G401.6 (cell line): Measurements from ENCODE around the gene TRIM46.
"Not testable (repeated sequence)": the region's sequence is repeated elsewhere in the genome, so short reads cannot be mapped to it uniquely, and the experiment has no call there.

ENCODE experiments used
- FAIRE-seq: peaks from 2 replicates; lab custom pipeline; 2012; peaks lifted over from hg19 to GRCh38; lab: Jason Lieb, UNC

TRIM46 gene

GRCh38 chr1:155186067-155186793 is 12.6 kb downstream of the TRIM46 start:
- FAIRE-seq, result no peak

GRCh38 chr1:155186794-155187455 is 13.3 kb downstream of the TRIM46 start:
- FAIRE-seq, result no peak

GRCh38 chr1:155187456-155187891 is 13.8 kb downstream of the TRIM46 start:
- FAIRE-seq, result no peak

- no peak for FAIRE-seq
Measured at GRCh38 chr1:155188268-155188667, 14.6 kb downstream of the TRIM46 start.

- not testable (repeated sequence) for FAIRE-seq
Measured at GRCh38 chr1:155189926-155190325, 16.3 kb downstream of the TRIM46 start.

GRCh38 chr1:155191904-155192303 is 18.3 kb downstream of the TRIM46 start:
- FAIRE-seq, result no peak

- FAIRE-seq, result no peak
Measured at GRCh38 chr1:155192346-155193274, 19.0 kb downstream of the TRIM46 start.

GRCh38 chr1:155193275-155193990 is 19.8 kb downstream of the TRIM46 start:
- FAIRE-seq, result peak; percentile 59

GRCh38 chr1:155193991-155194240 is 20.3 kb downstream of the TRIM46 start:
- FAIRE-seq, result not testable (repeated sequence)

GRCh38 chr1:155195201-155196102 is 21.8 kb downstream of the TRIM46 start:
- FAIRE-seq, result no peak

- FAIRE-seq, result no peak
Measured at GRCh38 chr1:155196103-155196892, 22.6 kb downstream of the TRIM46 start.

GRCh38 chr1:155196893-155197638 is 23.4 kb downstream of the TRIM46 start:
- no peak for FAIRE-seq

- no peak for FAIRE-seq
Measured at GRCh38 chr1:155197901-155198546, 24.4 kb downstream of the TRIM46 start.

GRCh38 chr1:155198547-155198906 is 24.9 kb downstream of the TRIM46 start:
- FAIRE-seq, result no peak

- FAIRE-seq, result no peak
Measured at GRCh38 chr1:155199792-155200191, 26.1 kb downstream of the TRIM46 start.

- no peak for FAIRE-seq
Measured at GRCh38 chr1:155200920-155201319, 27.3 kb downstream of the TRIM46 start.

GRCh38 chr1:155202198-155202597 is 28.5 kb downstream of the TRIM46 start:
- FAIRE-seq, result no peak

GRCh38 chr1:155202731-155203515 is 29.3 kb downstream of the TRIM46 start:
- no peak for FAIRE-seq
